OCI-LY3 (cell line): ENCODE measurements around the gene HHAT.

Experiments used
- H2AFZ ChIP-seq: fragments of 200-600, 300-600 bp; shearing (Covaris generic); 2 replicates; pipeline ENCODE4 v1.6.0; 2014; ENCODE audit warnings: antibody characterized with exemption, low read depth, low read length
- H3K27ac ChIP-seq: fragments of 200-600, 300-600 bp; sonication (generic); 2 replicates; pipeline ENCODE4 v1.5.1; 2014; ENCODE audit warnings: mild to moderate bottlenecking, low read length, moderate library complexity, mixed read lengths
- H3K27me3 ChIP-seq: fragments of 200-600, 300-600 bp; sonication (generic); 2 replicates; pipeline ENCODE4 v1.6.1; 2014; ENCODE audit warnings: low read depth, low read length, mixed read lengths
- H3K36me3 ChIP-seq: fragments of 200-600, 300-600 bp; sonication (generic); replicated peaks from 2 replicates; pipeline ENCODE3; 2014; ENCODE audit warnings: low read depth, low read length, mixed read lengths
- H3K4me1 ChIP-seq: fragments of 300-600, 200-600 bp; sonication (generic); 2 replicates; pipeline ENCODE4 v1.6.1; 2014; ENCODE audit warnings: low read length, mixed read lengths
- H3K4me2 ChIP-seq: fragments of 200-600, 300-600 bp; sonication (generic); 2 replicates; pipeline ENCODE4 v1.6.1; 2014; ENCODE audit warnings: low read length, mixed read lengths
- H3K4me3 ChIP-seq: fragments of 300-600, 200-600 bp; sonication (generic); 2 replicates; pipeline ENCODE4 v1.5.1; 2014; ENCODE audit warnings: antibody characterized with exemption, mild to moderate bottlenecking, low read length, moderate library complexity
- H3K79me2 ChIP-seq: fragments of 300-600, 200-600 bp; shearing (Covaris generic); 2 replicates; pipeline ENCODE4 v1.6.1; 2014; ENCODE audit warnings: mild to moderate bottlenecking, low read length, mixed read lengths
- H3K9ac ChIP-seq: fragments of 300-600, 200-600 bp; shearing (Covaris generic); 2 replicates; pipeline ENCODE4 v1.6.0; 2014; ENCODE audit warnings: mild to moderate bottlenecking, low read length, moderate library complexity
- H3K9me3 ChIP-seq: fragments of 200-600, 300-600 bp; shearing (Covaris generic); 2 replicates; pipeline ENCODE4 v1.6.1; 2014; ENCODE audit warnings: low read length, mixed read lengths; ENCODE audit not compliant: insufficient read depth
- H4K20me1 ChIP-seq: fragments of 200-600, 300-600 bp; sonication (generic); 2 replicates; pipeline ENCODE4 v1.6.1; 2016; ENCODE audit warnings: low read length, mixed read lengths; ENCODE audit not compliant: insufficient read depth
- CTCF ChIP-seq: fragments of 200-600, 300-600 bp; sonication (generic); IDR thresholded peaks from 2 replicates; pipeline ENCODE4 v1.5.1; 2014; ENCODE audit warnings: antibody characterized with exemption, low read length, low read depth
- EZH2phosphoT487 ChIP-seq: fragments of 200-600 bp; shearing (Covaris generic); IDR thresholded peaks from 2 replicates; pipeline ENCODE4 v1.6.1; 2018; ENCODE audit warnings: antibody characterized with exemption, mixed run types, low read depth

The HHAT gene

DNA sequence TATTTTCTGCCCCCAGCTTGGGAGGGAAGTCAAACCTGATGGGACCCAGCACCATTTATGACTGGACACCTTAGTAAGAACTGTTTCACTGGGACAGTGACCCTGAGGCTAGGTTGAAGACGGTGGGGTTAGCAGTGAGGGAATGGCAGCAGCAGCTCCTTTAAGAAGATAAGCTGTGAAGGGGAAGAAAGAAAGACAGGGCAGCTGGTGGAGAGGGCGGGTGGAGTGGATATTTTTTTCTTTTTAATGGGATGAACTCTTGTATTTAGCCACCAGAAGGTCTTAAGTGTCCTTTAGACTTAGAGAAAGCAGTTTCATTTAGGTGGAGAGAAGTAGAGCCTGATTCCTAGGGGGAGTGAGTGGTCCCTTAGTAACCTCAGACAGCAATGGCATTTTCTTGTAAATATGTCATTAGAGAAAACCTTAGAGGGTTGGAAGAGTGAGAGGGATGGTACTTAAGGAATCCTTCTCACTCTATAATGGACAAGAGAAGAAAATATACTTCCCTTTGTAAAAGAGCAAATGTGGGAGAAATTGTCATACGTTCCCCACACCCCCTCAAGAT lies 187.5 kb downstream of the HHAT start:
- Histone ChIP-seq H2AFZ (no peak overlapping the region), H3K4me1 (no peaks in the 10 kb centered on the region), H3K36me3 (no peaks in the 10 kb centered on the region), H3K27ac (no peak overlapping the region), H4K20me1 (no peaks in the 10 kb centered on the region), H3K27me3 (no peaks in the 10 kb centered on the region; the same call in 1 of the 2 replicates), H3K79me2 (no peaks in the 10 kb centered on the region), H3K4me2 (no peak overlapping the region), H3K9me3 (no peaks in the 10 kb centered on the region), H3K9ac (no peak overlapping the region), H3K4me3 (no peak overlapping the region)
- no peak for TF ChIP-seq CTCF
- no peak for TF ChIP-seq EZH2phosphoT487

GRCh38 chr1:210516697-210517459 lies 188.2 kb downstream of the HHAT start:
- Histone ChIP-seq H3K36me3 (no peaks in the 10 kb centered on the region), H3K9me3 (no peaks in the 10 kb centered on the region), H3K27me3 (no peaks in the 10 kb centered on the region; the same call in 1 of the 2 replicates), H3K27ac (no peak overlapping the region), H4K20me1 (no peaks in the 10 kb centered on the region), H2AFZ (no peak overlapping the region), H3K4me3 (no peak overlapping the region), H3K4me2 (no peak overlapping the region), H3K9ac (no peak overlapping the region), H3K4me1 (no peaks in the 10 kb centered on the region), H3K79me2 (no peaks in the 10 kb centered on the region)
- TF ChIP-seq EZH2phosphoT487: no peak
- TF ChIP-seq CTCF: no peak

DNA sequence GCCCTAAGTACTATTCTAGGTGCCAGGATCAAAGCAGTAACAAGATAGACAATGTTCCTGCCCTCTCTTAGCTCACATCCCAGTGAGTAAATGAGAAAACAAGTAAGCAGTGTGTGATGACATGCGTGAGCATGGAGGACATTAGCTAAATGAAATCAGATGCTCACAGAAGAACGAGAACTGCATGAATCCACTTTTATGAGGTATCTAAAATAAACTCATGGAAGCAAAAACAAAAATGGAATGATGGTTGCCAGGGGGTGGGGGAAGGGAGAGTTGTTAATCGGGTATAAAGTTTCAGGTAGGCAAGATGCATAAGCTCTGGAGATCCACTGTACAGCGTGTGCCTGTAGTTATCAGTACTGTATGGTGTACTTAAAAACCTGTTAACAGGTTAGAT lies 195.1 kb downstream of the HHAT start:
- no peaks in the 10 kb centered on the region for H3K9me3 ChIP-seq
- no peaks in the 10 kb centered on the region for H4K20me1 ChIP-seq
- H3K27ac ChIP-seq: no peak overlapping the region
- no peaks in the 10 kb centered on the region for H3K4me1 ChIP-seq
- no peaks in the 10 kb centered on the region; the same call in 1 of the 2 replicates for H3K27me3 ChIP-seq
- no peak overlapping the region for H3K4me2 ChIP-seq
- no peak for TF ChIP-seq CTCF
- H3K4me3 ChIP-seq: no peak overlapping the region
- no peak overlapping the region for H3K9ac ChIP-seq
- H3K79me2 ChIP-seq: no peaks in the 10 kb centered on the region
- H3K36me3 ChIP-seq: no peaks in the 10 kb centered on the region
- no peak overlapping the region for H2AFZ ChIP-seq

DNA sequence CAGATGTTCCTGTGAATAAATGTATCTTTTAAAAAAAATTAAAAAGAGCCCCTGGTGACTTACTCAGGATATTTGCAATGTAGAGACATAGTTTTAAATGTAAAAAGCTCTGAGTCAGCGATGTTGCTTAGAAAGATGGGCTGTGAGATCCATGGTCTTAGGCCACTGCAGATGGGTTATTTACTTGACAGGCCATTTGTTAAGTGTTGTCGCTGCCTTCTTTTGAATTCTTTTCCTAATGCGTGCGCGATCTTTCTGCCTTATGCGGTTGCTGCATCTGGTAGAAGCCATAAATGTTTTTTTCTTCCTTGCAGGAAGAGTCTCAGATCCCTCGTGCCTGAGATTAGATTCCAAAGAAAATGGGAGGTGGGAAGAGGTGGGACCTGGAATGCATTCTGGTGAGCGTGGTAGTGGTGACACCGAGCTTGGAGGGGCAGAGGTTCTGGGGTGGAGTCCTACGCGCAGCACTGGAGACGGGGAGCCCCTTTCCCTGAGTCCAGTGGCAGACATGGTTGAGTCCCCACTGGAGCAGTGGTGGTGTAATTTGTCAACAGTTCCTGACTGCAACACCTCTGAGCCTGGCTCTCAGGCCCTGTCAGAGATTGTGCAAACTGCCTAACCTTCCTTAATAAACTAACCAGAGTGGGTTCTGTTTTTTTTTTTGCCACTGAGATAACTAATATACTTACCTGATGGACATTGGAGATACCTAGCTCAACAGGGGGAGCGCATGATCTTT lies 197.2 kb downstream of the HHAT start:
- Histone ChIP-seq H3K27me3 (no peaks in the 10 kb centered on the region; the same call in 1 of the 2 replicates), H4K20me1 (no peaks in the 10 kb centered on the region), H3K9me3 (no peaks in the 10 kb centered on the region), H3K4me2 (no peak overlapping the region), H3K9ac (no peak overlapping the region), H3K36me3 (no peaks in the 10 kb centered on the region), H3K4me1 (no peaks in the 10 kb centered on the region), H2AFZ (no peak overlapping the region), H3K27ac (no peak overlapping the region), H3K4me3 (no peak overlapping the region), H3K79me2 (no peaks in the 10 kb centered on the region)
- TF ChIP-seq EZH2phosphoT487 (no peak), CTCF (no peak)
